GM12874 (cell line): ENCODE measurements around the gene FCGR3A.

Experiments used
- CTCF ChIP-seq: IDR thresholded peaks from 2 replicates; pipeline ENCODE4 v1.5.1; 2011; ENCODE audit warnings: low read depth, mild to moderate bottlenecking, control low read depth, low read length, moderate library complexity; ENCODE audit not compliant: insufficient read depth

The FCGR3A gene

GRCh38 chr1:161506336-161507223, 43.0 kb downstream of the FCGR3A start:
- TF ChIP-seq CTCF: no peak

GRCh38 chr1:161505686-161506085, 43.9 kb downstream of the FCGR3A start:
- no peak for TF ChIP-seq CTCF

DNA sequence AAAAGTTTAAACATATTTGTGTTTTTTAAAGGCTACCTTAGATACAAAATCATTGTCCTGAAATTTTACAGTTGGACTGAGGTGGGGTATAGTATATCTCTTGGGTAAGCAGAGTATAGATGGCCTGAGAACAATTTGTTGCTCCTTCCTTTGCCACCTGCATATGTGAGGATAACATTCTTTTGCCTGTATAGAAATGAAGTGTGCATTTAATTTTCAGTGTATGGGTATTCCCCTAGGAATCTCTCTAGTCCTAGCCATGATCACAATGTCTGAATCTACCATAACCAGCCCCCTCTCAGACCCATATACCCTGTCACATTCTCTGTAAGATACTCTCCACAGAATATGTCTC, 46.2 kb downstream of the FCGR3A start:
- no peak for TF ChIP-seq CTCF

- no peak for TF ChIP-seq CTCF
Measured at GRCh38 chr1:161502641-161503393, 46.8 kb downstream of the FCGR3A start.

DNA sequence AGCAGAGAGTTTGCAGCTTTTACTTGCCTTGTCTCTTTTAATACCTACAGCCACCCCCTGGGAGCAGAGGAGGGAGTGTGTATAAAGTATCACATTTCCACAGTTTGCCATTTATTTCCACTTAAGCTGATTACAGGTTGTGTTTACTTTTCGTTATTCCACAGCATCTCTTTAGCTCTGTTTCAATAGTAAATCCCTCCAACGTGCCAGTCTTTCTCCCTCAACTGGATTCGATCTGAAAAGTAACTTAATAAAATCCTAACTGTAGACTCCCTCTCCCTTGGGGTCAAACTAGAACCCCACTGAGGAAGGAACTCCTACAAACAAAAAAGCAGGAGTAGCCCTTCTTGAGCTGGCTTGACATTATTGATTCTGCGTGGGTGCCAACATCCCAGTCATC, 47.4 kb downstream of the FCGR3A start:
- TF ChIP-seq CTCF: no peak

GRCh38 chr1:161501234-161501633, 48.4 kb downstream of the FCGR3A start:
- TF ChIP-seq CTCF: no peak
